K562 (cell line): ENCODE results near the gene CRAMP1. TPM values are rescaled to one million over a fixed set of nuclear protein-coding genes. Genes with fewer than 3 reads are reported as not detected.
A peak's percentile ranks its signal among the peaks of the same experiment; 100 is the strongest.

Experiments
- ATAC-seq: fragments of 200-7000 bp; cut with Tn5 transposase; 3 replicates; pipeline ENCODE4 v1.9.1; 2020; ENCODE audit warnings: moderate library complexity
- BruUV-seq: library from RNA; stranded (reverse); fragments of 400-500 nt; replicated peaks from 2 replicates; lab custom pipeline; 2021; lab: Mats Ljungman, UMichigan
- CTCF ChIA-PET: fragments of 300-600 bp; formaldehyde crosslinking; extraction: SDS; loops from one replicate; lab custom pipeline; 2021; ENCODE audit warnings: low intra/inter-chr PET ratio; lab: Yijun Ruan, JAX
- POLR2A ChIA-PET: fragments of 300-600, 350-650 bp; sonication (Branson Sonifier 250); formaldehyde crosslinking; extraction: SDS; loops from one replicate; lab custom pipeline; 2021; ENCODE audit warnings: antibody characterized with exemption, inconsistent platforms; lab: Yijun Ruan, JAX
- DNase-seq, 4 experiments: peaks; one replicate each; pipeline versions ENCODE4 v3.0.0 to v3.0.0-alpha.2; 2011 to 2018; ENCODE audit warnings: low spot score in 3 of 4, mixed read lengths in 3 of 4; ENCODE audit errors: extremely low read depth in 1 of 4
- FAIRE-seq: peaks from 2 replicates; lab custom pipeline; 2011; peaks lifted over from hg19 to GRCh38; lab: Jason Lieb, UNC
- H2AFZ ChIP-seq: 2 replicates; pipeline ENCODE4 v1.6.0; 2011; ENCODE audit warnings: low read depth, low read length, control low read depth, inconsistent platforms
- H3K27ac ChIP-seq: fragments of 200-600 bp; 3 replicates; pipeline ENCODE4 v1.8.0; 2011; ENCODE audit warnings: low read depth, mild to moderate bottlenecking, control low read depth, inconsistent platforms, low read length, moderate library complexity, mixed read lengths; ENCODE audit errors: extremely low read depth
- H3K27me3 ChIP-seq, 2 experiments: fragments of 300-600 bp in 1 of 2; 2 replicates in 1 of 2; 3 replicates in 1 of 2; pipeline versions ENCODE4 v1.6.0 to v1.8.0; 2011; ENCODE audit warnings: inconsistent platforms in 2 of 2, low read length in 2 of 2, mild to moderate bottlenecking in 1 of 2, mixed read lengths in 1 of 2, moderate library complexity in 1 of 2; ENCODE audit not compliant: control insufficient read depth in 2 of 2, insufficient read depth in 2 of 2
- H3K36me3 ChIP-seq: fragments of 300-600 bp; 3 replicates; pipeline ENCODE4 v1.8.0; 2011; ENCODE audit warnings: mild to moderate bottlenecking, low read length, inconsistent platforms; ENCODE audit not compliant: control insufficient read depth, insufficient read depth
- H3K4me1 ChIP-seq, 2 experiments: fragments of 200-600 bp in 1 of 2; replicated peaks in 1 of 2; 2 replicates in 1 of 2; 3 replicates in 1 of 2; pipeline versions ENCODE4 v1.5.1 to v1.8.0; 2011; ENCODE audit warnings: inconsistent platforms in 2 of 2, low read length in 2 of 2, mild to moderate bottlenecking in 1 of 2, mixed read lengths in 1 of 2, moderate library complexity in 1 of 2; ENCODE audit not compliant: control insufficient read depth in 2 of 2, insufficient read depth in 2 of 2
- H3K4me2 ChIP-seq: 2 replicates; pipeline ENCODE4 v1.6.1; 2011; ENCODE audit warnings: low read length, control low read depth, inconsistent platforms, mixed read lengths; ENCODE audit not compliant: insufficient read depth
- H3K4me3 ChIP-seq: fragments of 200-600 bp; sonication (generic), shearing (Covaris generic); 2 replicates; pipeline ENCODE4 v1.5.1; 2016; ENCODE audit warnings: control low read depth, inconsistent platforms
- H3K79me2 ChIP-seq: fragments of 200-600 bp; 3 replicates; pipeline ENCODE4 v1.8.0; 2011; ENCODE audit warnings: low read length, inconsistent platforms; ENCODE audit not compliant: control insufficient read depth, insufficient read depth
- H3K9ac ChIP-seq, 2 experiments: 2 replicates each; pipeline versions ENCODE4 v1.6.0 to v1.6.1; 2011; ENCODE audit warnings: low read depth in 2 of 2, low read length in 2 of 2, control low read depth in 1 of 2, inconsistent platforms in 1 of 2, mild to moderate bottlenecking in 1 of 2, mixed read lengths in 1 of 2; ENCODE audit not compliant: insufficient read depth in 1 of 2
- H3K9me1 ChIP-seq: one replicate; pipeline ENCODE4 v1.6.0; 2011; ENCODE audit warnings: inconsistent platforms, mild to moderate bottlenecking, low read length, moderate library complexity; ENCODE audit not compliant: control insufficient read depth, insufficient read depth
- H3K9me3 ChIP-seq: replicated peaks from 2 replicates; pipeline ENCODE4 v1.5.1; 2011; ENCODE audit warnings: low read depth, low read length, inconsistent platforms; ENCODE audit not compliant: control insufficient read depth, insufficient read depth
- H4K20me1 ChIP-seq: replicated peaks from 2 replicates; pipeline ENCODE4 v1.6.1; 2011; ENCODE audit warnings: low read length, inconsistent platforms, mixed read lengths; ENCODE audit not compliant: control insufficient read depth, insufficient read depth
- BCL6 ChIP-seq: fragments of 250-450 bp; sonication (Bioruptor Pico); IDR thresholded peaks from 2 replicates; pipeline ENCODE4 v1.4.0; 2020
- PTRF ChIP-seq: fragments of 450-650 bp; IDR thresholded peaks from 2 replicates; pipeline ENCODE4 v1.6.1; 2016; ENCODE audit warnings: mild to moderate bottlenecking, missing genetic modification characterization, missing compliant biosample characterization
- TFE3 ChIP-seq: fragments of 450-650 bp; formaldehyde crosslinking; IDR thresholded peaks from 2 replicates; pipeline ENCODE4 v1.4.0; 2020; ENCODE audit warnings: mild to moderate bottlenecking, mixed read lengths
- ZNF551 ChIP-seq: fragments of 250-450 bp; sonication (Bioruptor Pico); IDR thresholded peaks from 2 replicates; pipeline ENCODE4 v1.5.0; 2021; ENCODE audit warnings: mild to moderate bottlenecking, moderate library complexity
- WGBS: fragments of 100-300 bp; shearing (Covaris generic); methylation state at CpG from one replicate; pipeline ENCODE4 v1.1.6; 2016; ENCODE audit warnings: low coverage, mixed read lengths; ENCODE audit not compliant: insufficient coverage; ENCODE audit errors: missing lambda C conversion rate; 5-methylcytosine and 5-hydroxymethylcytosine counted together
- in situ Hi-C: fragments of 300-500 bp; cut with MboI; formaldehyde crosslinking; loops from 4 replicates; pipeline ENCODE4 v1.15.0; 2018; ENCODE audit warnings: inconsistent platforms, mixed read lengths
- intact Hi-C: fragments of 100-400 bp; cut with micrococcal nuclease; formaldehyde crosslinking; loops from 2 replicates; pipeline ENCODE4 v1.14.2; 2022
- polyA plus RNA-seq, 8 experiments: library from polyadenylated mRNA; depleted of rRNA in 4 of 8; stranded (reverse) in 5 of 8; unstranded in 3 of 8; fragments of >200 nt; fragmentation: Nextera tagmentation in 2 of 8; fragmentation: Illumina TruSeq in 1 of 8; extraction: Ambion mirVana in 2 of 8; extraction: Trizol in 1 of 8; gene quantifications; 2 replicates each; pipeline versions ENCODE4 v1.2.1 to v1.2.3, GENCODE V29; 2011 to 2014; ENCODE audit warnings: inconsistent platforms in 1 of 8, missing spikeins in 1 of 8
- total RNA-seq, 7 experiments: library from RNA; depleted of rRNA in 6 of 7; stranded (reverse); fragments of >200 nt in 6 of 7; fragmentation: Illumina TruSeq in 2 of 7; extraction: Trizol in 2 of 7; gene quantifications; 2 replicates each; pipeline versions ENCODE4 v1.2.1 to v1.2.3, GENCODE V29; 2011 to 2021; ENCODE audit warnings: low replicate concordance in 1 of 7
- TF ChIP-seq, protein P1 (sequence below): sonication (generic); formaldehyde crosslinking; IDR thresholded peaks from 2 replicates; pipeline ENCODE4 v1.8.1; 2023; ENCODE audit warnings: missing genetic modification reagents, mild to moderate bottlenecking, borderline replicate concordance

The CRAMP1 gene
- total and polyA plus RNA-seq, 9 of the 15 experiments (the other 6 are each of a cell fraction or from before 2014, with no cell fraction given) = 0.52 to 20.8 (median 7.5) TPM

DNA sequence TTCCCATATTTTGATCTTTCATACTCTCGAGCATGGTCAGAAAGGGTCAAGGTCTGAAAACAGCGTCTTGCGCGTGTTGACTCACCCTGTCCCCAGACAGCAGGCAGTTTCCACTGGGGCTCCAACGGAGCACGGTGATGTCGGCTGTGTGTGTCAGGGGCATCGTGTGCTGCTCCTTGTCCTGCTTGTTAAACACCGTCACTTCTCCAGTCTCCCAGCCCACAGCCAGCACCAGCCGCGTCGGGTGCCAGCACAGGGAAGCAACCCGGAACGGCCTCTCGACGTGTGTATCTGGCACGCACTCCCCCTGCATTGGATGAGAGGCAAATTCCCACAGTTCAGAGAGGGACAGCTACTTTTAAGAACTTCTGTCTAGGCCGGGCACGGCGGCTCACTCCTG is 9.9 kb upstream of the CRAMP1 start:
- CTCF ChIA-PET = no interaction called here
- 66% methylated on average over 20 of the region's 20 CpGs for WGBS
- TF ChIP-seq TFE3 (CRISPR knock-in tag) (no peak), ZNF551 (CRISPR knock-in tag) (no peak), PTRF (tag) (no peak), BCL6 (no peak)
- TF ChIP-seq, protein P1, sequence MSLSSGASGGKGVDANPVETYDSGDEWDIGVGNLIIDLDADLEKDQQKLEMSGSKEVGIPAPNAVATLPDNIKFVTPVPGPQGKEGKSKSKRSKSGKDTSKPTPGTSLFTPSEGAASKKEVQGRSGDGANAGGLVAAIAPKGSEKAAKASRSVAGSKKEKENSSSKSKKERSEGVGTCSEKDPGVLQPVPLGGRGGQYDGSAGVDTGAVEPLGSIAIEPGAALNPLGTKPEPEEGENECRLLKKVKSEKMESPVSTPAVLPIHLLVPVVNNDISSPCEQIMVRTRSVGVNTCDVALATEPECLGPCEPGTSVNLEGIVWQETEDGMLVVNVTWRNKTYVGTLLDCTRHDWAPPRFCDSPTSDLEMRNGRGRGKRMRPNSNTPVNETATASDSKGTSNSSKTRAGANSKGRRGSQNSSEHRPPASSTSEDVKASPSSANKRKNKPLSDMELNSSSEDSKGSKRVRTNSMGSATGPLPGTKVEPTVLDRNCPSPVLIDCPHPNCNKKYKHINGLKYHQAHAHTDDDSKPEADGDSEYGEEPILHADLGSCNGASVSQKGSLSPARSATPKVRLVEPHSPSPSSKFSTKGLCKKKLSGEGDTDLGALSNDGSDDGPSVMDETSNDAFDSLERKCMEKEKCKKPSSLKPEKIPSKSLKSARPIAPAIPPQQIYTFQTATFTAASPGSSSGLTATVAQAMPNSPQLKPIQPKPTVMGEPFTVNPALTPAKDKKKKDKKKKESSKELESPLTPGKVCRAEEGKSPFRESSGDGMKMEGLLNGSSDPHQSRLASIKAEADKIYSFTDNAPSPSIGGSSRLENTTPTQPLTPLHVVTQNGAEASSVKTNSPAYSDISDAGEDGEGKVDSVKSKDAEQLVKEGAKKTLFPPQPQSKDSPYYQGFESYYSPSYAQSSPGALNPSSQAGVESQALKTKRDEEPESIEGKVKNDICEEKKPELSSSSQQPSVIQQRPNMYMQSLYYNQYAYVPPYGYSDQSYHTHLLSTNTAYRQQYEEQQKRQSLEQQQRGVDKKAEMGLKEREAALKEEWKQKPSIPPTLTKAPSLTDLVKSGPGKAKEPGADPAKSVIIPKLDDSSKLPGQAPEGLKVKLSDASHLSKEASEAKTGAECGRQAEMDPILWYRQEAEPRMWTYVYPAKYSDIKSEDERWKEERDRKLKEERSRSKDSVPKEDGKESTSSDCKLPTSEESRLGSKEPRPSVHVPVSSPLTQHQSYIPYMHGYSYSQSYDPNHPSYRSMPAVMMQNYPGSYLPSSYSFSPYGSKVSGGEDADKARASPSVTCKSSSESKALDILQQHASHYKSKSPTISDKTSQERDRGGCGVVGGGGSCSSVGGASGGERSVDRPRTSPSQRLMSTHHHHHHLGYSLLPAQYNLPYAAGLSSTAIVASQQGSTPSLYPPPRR (CRISPR knock-in tag) = no peak
- 0 out of 4 replicates have a peak overlapping the region, but pooled peaks of 1 of the 2 experiments have one; percentile 24 for H3K9ac ChIP-seq
- H4K20me1 ChIP-seq = no peaks in the 10 kb centered on the region
- no peak overlapping the region for H3K27ac ChIP-seq
- no peaks in the 10 kb centered on the region for H3K27me3 ChIP-seq
- peaks cover 5 to 6% of the 10 kb centered on the region in 2 experiments; a peak in 2 of 5 replicates for H3K4me1 ChIP-seq
- H3K79me2 ChIP-seq = no peaks in the 10 kb centered on the region
- ATAC-seq (no peak), FAIRE-seq (no peak), DNase-seq (no peak)
- in situ Hi-C loops = no loop called here
- no peaks in the 10 kb centered on the region for H3K9me1 ChIP-seq
- BruUV-seq = no TSS peak
- no peaks in the 10 kb centered on the region for H3K9me3 ChIP-seq
- no peak overlapping the region for H3K4me3 ChIP-seq
- POLR2A ChIA-PET = interaction anchor here (0.7 to 1.0 kb wide), 2 partner anchors 8 to 173 kb away, joined by 3 to 4 read pairs; no protein-coding TSS in a partner anchor
- peaks cover 6% of the 10 kb centered on the region; the same call in 2 of the 3 replicates for H3K36me3 ChIP-seq
- intact Hi-C loops = no loop called here
- no peak overlapping the region for H2AFZ ChIP-seq
- H3K4me2 ChIP-seq = no peak overlapping the region
